Activated CD4-positive, alpha-beta T cell treated with anti-CD3 and anti-CD28 coated beads for 48 hours (primary cell): Measurements from ENCODE around the gene AMHR2.
"Not testable (repeated sequence)": the region's sequence is repeated elsewhere in the genome, so short reads cannot be mapped to it uniquely, and the experiment has no call there.

Source experiments
- DNase-seq: peaks from one replicate; pipeline ENCODE4 v3.0.0-alpha.2; 2020

The AMHR2 gene

DNA sequence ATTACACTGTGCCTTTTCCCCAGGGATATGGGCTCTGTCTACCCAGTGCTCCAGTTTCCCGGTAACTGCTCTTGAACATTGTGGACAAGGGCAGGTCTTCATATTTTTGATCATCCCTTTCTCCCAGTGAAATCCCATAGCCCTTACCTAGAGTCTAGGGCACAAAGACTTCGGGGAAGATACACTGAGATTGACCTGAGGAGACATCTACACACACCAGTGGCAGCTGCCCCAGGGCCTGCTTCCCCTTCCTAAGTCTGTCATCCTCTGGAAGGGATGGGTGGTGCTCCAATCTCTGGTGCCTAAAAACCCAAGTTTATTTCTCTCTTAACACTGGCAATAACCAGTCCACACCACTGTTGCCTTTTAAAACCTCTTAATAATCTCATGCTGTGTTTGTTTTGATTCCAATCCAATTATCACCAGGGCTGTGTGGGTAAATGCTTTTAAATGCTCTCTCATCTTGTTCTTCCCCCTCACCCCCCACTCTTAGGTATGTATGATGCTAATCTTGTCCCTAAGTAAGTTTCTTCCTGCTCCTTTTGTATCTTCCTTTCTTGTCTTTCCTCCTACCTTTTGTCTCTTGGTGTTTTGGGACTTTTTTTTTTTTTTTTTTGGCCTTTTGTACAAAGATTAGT lies 7.8 kb upstream of the AMHR2 start:
- DNase-seq = not testable (repeated sequence)

DNA sequence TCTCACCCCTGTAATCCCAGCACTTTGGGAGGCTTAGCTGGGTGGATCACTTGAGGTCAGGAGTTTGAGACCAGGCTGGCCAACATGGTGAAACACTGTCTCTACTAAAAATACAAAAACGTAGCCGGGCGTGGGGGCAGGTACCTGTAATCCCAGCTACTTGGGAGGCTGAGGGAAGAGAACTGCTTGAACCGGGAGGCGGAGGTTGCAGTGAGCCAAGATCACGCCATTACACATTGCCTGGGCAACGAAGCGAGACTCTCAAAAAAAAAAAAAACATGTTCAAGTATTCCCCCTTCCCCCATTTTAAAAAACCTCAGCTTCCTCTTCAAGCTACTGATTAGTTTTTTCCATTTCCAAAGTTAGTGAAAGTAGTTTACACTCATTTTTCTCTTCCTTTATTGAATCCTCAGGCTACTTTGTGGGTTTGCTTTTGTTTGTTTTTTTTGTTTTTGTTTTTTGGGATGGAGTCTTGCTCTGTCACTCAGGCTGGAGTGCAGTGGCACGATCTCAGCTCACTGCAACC lies 6.3 kb upstream of the AMHR2 start:
- DNase-seq = peak; percentile 23

DNA sequence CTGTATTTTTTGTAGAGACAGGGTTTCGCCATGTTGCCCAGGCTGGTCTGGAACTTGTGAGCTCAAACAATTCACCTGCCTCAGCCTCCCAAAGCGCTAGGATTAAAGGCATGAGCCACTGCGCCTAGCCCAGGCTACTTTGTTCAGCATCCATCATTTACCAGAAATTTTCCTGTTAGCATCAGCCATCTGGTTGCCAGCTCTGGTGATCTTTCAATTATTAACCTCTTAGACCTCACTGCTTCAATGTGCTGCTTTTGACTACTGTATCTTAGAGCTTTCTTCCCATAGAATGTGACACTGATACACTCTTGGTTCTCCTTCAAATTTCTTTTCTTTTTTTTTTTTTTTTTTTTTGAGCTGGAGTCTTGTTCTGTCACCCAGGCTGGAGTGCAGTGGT lies 5.4 kb upstream of the AMHR2 start:
- DNase-seq = no peak

DNA sequence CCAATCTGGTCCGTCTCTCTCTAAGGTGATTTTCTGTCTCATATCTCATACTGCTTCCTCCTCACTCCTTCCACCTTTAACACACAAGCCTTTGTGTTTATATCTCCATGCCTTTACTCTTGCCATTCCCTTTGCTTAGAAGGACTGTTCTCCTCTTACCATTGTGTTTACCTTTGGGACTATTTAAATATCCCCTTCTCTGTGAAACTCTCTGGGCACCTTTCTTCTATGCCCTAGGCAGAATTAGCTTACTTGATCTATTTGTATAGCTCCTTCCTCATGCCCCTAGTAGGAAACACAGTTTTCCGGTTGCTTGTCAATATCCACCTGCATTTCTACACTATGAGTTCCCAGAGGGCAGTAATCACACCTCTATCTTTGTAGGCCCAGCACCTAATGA lies 3.9 kb upstream of the AMHR2 start:
- DNase-seq = no peak

DNA sequence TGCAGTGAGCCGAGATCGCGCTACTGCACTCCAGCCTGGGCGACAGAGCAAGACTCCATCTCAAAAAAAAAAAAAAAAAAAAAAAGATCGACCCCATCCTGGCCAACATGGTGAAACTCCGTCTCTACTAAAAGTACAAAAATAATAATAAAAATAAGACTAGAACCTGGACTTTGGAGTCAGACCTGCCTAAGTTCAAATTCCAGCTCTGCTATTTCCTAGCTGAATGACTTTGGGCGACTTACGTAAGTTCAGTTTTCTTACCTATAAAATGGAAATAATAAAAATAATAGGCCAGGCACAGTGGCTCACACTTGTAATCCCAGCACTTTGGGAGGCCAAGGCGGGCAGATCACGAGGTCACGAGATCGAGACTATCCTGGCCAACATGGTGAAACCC lies 1.4 kb upstream of the AMHR2 start:
- DNase-seq = not testable (repeated sequence)

DNA sequence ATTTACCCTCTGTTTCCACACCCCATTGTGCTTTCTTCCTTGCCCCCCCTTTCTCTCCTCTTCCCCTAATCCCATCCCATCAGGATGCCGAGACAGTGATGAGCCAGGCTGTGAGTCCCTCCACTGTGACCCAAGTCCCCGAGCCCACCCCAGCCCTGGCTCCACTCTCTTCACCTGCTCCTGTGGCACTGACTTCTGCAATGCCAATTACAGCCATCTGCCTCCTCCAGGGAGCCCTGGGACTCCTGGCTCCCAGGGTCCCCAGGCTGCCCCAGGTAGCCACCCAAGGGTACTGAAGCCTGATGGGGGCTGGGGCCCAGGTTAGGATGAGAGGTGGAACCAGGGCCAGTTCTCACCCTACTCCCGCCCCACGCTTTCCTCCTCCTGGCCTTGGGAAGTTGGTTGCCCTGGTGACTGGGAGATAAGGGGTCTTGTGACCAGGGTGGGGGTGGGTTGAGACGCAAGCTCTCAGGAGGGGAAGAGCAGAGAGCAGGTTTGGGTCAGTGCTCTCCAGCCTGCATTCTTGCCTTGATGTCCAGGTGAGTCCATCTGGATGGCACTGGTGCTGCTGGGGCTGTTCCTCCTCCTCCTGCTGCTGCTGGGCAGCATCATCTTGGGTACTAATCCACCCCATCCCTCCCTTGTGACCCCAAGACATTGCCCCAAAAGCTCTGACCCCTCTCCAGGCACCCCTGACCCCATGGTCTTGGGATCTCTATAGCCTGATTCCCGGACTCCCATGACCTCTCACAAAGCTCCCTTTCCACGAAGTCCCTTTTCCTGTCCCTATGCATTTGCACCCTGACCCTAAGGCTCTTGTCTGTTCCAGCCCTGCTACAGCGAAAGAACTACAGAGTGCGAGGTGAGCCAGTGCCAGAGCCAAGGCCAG lies 1.2 kb downstream of the AMHR2 start:
- no peak for DNase-seq

DNA sequence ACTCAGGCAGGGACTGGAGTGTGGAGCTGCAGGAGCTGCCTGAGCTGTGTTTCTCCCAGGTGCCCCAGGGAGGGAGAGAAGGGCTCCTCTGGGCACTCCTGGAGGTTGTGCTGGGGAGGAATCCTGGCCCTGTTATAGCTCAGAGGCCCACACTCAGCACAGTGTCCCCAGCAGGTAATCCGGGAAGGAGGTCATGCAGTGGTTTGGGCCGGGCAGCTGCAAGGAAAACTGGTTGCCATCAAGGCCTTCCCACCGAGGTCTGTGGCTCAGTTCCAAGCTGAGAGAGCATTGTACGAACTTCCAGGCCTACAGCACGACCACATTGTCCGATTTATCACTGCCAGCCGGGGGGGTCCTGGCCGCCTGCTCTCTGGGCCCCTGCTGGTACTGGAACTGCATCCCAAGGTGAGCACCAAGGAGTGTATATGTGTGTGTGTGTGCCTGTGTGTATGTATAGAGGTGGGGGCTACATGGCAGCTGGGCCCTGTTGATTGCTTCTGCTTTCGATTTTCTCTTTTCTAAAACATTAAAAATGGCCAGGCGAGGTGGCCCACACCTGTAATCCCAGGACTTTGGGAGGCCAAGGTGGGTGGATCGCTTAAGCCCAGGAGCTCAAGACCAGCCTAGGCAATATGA lies 2.0 kb downstream of the AMHR2 start:
- no peak for DNase-seq

DNA sequence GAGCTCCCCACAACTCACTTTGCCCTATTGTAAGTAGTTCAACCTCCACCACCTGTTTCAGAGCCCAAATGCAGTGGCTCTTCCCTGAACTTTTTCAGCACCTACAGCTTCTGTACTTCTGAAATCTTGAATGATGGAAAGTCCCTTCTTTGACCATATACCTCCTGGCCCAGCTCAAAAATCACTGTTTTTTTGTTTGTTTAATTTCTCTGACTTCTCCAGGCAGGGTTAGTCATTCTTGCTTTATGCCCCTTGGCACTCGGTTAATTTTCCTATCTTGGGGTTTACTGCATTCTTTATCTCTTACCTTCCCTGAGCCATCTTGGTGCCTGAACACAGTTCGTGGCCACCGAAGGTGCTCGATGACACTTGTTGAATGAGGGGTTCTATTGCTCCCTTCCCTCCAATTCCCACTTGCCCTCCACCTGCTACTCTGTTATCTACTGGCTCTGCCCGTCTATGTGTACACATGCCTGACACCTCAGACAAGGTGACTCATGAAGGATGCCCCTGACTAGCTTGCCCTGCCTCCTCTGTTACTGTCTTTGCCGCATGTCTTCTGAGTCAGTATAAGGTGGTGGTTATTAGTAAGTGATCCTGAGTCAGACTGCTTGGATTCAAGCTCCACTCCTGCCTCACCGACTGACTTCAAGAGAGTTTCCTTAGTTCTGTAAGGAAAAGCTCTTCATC lies 4.4 kb downstream of the AMHR2 start:
- DNase-seq = peak; percentile 68

DNA sequence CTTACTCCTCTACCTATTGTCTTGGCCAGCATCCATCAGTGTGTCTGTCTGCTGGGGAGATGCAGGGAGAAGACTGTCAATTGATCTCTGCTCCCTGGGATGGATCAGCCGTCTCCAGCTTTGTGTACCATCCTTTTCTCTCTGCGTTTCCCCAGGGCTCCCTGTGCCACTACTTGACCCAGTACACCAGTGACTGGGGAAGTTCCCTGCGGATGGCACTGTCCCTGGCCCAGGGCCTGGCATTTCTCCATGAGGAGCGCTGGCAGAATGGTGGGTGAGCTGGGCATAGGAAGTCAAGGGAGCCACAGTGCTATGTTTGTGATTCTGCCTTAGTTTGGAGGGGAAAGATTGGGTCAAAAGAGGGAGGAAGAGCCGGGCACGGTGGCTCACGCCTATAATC lies 5.1 kb downstream of the AMHR2 start:
- no peak for DNase-seq

DNA sequence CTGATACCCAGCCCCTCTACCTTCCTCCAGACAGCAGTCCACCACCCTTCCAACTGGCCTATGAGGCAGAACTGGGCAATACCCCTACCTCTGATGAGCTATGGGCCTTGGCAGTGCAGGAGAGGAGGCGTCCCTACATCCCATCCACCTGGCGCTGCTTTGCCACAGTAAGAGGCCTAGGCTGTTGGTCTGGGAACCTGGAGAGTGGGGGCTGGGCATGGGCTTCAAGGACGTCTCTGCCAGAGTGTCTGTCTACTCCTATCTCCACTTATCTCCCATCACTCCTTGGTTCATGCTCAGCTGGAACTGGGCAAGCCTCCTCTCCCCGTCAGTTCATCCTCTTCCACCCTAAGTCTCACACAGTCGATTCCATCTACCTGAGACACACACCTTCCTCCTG lies 6.5 kb downstream of the AMHR2 start:
- DNase-seq = no peak

DNA sequence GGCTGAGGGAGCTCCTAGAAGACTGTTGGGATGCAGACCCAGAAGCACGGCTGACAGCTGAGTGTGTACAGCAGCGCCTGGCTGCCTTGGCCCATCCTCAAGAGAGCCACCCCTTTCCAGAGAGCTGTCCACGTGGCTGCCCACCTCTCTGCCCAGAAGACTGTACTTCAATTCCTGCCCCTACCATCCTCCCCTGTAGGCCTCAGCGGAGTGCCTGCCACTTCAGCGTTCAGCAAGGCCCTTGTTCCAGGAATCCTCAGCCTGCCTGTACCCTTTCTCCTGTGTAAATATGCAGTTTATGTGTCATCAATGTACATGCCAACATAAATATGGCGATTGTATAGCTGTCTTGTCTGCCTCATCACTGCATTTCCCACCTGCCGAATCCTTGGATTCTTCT lies 7.5 kb downstream of the AMHR2 start:
- no peak for DNase-seq

DNA sequence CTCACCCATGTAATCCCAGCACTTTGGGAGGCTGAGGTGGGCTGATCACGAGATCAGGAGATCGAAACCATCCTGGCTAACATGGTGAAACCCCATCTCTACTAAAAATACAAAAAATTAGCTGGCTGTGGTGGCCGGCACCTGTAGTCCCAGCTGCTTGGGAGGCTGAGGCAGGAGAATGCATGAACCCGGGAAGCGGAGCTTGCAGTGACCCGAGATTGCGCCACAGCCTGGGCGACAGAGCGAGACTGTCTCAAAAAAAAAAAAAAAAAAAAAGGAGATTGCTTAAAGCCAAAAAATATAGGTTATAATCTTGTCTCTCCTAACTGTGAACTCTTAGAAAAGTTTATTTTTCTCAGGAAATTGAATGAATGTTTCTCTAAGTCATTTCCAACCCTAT lies 11.7 kb downstream of the AMHR2 start:
- not testable (repeated sequence) for DNase-seq

DNA sequence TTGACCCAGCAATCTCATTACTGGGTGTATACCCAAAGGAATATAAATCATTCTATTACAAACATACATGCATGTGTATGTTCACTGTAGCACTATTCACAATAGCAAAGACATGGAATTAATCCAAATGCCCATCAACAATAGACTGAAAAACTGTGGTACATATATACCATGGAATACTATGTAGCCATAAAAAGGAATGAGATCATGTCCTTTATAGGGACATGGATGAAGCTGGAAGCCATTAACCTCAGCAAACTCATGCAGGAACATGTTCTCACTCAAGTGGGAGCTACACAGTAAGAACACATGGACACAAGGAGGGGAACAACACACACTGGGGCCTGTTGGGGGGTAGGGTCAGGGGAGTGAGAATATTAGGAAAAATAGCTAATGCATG lies 15.9 kb downstream of the AMHR2 start:
- DNase-seq = not testable (repeated sequence)

DNA sequence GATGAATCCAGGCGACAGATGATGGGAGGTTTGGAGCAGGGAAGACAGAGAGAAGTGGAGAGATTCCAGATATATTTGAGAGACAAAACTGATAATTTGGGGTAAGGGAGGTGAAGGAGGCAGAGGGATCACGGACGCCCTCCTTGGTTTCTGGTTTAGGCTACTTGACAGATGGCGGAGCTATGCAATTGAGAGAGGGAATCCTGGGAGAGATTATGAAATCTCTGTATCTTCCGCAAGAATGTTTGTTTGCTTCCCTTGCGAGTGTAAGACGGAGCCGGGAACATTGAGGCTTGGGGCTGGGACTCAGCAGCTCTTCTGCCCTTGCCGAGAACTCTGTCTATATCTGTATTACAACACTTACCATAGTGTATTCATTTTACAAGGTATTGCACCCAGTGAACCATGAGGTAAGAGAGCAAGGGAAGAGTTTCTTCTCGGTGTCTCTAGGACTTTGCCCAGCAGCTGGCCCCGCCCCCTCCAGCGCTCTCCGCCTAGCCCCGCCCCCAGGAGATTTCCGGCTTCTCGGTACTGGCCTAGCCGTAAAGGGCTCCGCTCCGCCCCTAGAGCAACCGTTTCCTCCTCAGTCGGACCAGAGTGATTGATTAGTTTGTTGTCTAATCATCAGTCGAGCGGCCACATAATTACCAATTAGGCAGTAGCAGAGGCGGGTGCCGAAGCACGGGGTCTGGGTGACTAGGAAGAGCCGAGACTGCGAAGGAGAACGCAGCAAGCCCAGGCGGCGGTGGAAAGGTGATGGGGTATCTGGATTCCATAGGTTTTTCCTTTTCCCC lies 17.6 kb downstream of the AMHR2 start, which contains the start of gene PRR13:
TSS of gene PRR13 (plus strand) at position 695 of the 794 bp plus-strand sequence. CDS start 981 bp downstream, outside the sequence.
- peak; percentile 99 for DNase-seq

DNA sequence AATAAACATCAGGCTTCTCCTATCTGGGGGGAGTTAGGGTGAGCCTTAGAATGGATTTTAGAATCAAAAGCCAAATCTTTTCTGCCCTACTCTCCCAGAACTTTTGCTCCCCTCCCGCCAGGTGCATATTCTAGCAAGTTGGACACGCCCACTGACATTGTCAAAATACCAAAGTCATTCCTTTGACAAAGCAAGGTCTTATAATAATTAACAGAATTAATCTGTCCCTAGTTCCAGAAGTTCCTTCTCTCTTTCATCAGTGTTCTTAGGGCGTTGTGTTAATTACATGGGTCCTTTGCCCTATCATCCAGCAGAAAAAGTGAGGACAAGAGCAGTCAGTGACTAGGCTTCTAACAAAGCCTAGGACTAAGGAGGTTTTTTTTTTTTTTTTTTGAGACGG lies 20.3 kb downstream of the AMHR2 start:
- no peak for DNase-seq

DNA sequence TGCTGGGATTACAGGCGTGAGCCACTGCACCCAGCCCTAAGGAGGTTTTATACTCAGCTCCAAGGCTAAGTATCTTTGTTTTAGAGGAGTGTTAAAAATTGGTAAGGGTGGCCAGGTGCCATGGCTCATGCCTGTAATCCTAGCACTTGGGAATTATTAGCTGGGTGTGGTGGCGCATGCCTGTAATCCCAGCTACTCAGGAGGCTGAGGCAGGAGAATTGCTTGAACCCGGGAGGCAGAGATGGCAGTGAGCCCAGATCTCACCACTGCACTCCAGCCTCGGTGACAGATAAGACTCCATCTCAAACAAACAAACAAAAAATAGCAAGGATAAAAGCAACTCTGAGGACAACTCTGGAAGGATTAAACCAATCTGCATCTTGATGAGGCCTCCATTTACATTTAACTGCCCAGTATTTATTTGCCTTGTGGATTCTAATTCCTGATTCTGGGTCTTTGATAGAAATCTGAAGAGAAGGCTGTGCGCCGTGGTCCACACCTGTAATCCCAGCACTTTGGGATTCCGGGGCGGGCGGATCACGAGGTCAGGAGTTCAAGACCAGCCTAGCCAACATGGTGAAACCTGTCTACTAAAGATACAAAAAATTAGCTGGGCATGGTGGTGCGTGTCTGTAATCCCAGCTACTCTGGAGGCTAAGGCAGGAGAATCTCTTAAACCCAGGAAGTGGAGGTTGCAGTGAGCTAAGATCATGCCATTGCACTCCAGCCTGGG lies 21.1 kb downstream of the AMHR2 start:
- DNase-seq = not testable (repeated sequence)

DNA sequence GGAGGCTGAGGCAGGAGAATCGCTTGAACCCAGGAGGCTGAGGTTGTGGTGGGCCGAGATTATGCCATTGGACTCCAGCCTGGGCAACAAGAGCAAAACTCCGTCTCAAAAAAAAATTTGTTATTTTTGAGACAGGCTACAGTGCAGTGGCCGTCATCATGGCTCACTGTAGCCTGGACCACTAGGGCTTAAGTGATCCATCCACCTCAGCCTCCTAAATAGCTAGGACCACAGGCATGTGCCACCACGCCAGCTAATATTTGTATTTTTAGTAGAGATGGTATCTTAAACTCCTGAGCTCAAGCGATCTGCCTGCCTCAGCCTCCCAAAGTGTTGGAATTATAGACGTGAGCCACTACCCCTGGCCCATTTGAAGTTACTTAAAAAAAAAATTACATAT lies 27.3 kb downstream of the AMHR2 start:
- DNase-seq = no peak

DNA sequence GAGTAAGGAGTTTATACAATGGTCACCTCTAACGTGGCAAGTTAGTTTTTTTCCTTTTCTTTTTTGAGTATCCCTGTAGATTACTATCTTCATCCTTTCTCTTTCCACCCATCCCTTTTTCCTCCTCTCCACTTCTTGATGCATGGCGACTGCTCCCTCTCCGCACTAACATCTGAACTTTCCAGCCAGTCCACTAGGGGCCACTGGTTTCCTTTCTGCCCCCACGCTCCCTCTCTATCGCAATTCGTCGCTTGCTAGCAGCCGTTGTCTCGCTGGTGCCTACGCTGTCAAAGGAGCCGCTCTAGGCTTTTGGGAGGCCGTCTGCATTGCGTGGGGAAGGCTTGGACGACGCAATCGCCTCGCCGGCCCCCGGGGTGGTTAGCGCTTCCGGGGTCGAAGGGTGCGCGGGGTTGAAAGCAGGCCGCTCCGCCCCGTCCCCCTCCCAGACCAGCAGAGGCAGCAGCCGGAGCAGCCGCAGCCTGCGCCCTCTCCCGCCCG lies 28.1 kb downstream of the AMHR2 start, which contains the start of gene PCBP2:
TSS of gene PCBP2 (plus strand) at position 442 of the 498 bp plus-strand sequence. CDS start 2,699 bp downstream, outside the sequence.
- peak; percentile 98 for DNase-seq

DNA sequence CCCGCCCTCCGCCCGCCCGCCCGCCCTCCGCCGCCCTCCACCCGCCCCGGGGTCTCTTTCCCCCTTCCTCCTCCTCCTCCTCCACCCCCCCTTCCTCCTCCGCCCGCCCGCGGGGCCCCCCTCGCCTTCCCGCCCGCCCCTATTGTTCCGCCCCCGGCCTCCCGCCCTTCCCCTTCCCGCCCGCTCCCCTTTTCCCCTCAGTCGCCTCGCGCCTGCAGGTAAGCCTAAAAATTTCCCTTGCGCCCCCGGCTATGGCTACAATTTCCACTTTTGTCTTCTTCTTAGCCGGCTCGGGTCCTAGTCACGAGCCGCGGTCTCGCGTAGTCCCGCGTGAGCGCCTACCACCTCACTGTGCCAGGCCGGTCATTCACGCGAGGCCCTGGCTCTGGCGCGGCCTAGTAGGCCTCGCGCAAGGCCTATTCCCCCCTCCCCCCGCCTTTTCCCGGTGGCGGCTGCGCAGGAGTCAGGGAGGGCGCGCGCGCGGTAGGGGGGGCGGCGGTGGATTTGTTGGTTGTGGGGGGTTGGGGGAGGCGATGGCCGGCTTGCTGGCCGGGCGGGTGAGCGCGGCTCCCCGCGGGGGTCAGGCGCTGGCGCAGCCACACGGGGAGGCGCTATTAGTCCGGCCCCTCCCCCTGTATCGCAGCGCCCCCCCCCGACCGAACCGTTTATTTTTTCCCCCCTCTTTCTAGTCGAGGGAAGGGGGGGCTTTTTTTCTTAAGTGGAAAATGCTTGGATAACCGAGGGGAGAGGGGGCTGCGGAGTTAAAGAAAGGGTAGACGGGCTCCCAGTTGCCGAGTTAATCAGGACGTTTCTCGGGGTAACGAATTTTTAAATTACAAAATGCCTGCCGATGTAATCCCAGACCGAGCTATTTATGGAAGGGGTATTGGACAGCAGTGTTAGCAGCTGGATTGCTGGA lies 28.8 kb downstream of the AMHR2 start:
- DNase-seq = peak; percentile 76
